ENCODE measurements around the gene LGALS7.
A peak's percentile ranks its signal among the peaks of the same experiment; 100 is the strongest.

The LGALS7 gene

DNA sequence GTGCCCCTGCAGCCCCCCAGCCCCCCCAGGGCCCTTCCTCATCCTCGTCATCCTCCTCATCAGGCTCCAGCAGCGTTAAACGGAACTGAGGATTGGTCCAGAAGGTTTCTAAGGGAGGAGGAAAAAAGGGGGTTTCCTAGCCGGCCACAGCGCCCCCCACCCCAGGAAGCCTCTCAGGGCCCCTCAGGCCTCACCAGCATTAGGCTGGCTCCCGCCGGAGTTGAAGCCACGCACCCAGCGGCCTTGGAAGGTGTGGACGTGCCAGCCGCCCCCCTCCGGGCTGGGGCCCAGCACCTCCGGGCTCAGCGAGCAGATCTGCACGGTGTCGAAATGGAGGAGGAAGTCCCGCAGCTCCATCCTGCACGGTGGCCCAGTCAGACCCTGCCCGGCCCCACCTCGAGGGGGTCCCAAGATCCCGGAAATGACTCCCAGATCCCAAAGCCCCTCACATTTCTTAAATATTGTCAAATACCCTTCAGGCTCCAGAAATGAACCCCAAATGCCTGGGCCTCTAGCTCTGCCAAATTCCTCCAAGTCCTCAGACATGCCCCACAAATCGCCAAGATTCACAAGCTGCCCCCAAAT lies 35.9 kb downstream of the LGALS7 start:
- TF ChIP-seq, protein P1, sequence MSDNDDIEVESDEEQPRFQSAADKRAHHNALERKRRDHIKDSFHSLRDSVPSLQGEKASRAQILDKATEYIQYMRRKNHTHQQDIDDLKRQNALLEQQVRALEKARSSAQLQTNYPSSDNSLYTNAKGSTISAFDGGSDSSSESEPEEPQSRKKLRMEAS (IDR thresholded peaks at IDR 0.05) = no peak
- TF ChIP-seq, protein P2, sequence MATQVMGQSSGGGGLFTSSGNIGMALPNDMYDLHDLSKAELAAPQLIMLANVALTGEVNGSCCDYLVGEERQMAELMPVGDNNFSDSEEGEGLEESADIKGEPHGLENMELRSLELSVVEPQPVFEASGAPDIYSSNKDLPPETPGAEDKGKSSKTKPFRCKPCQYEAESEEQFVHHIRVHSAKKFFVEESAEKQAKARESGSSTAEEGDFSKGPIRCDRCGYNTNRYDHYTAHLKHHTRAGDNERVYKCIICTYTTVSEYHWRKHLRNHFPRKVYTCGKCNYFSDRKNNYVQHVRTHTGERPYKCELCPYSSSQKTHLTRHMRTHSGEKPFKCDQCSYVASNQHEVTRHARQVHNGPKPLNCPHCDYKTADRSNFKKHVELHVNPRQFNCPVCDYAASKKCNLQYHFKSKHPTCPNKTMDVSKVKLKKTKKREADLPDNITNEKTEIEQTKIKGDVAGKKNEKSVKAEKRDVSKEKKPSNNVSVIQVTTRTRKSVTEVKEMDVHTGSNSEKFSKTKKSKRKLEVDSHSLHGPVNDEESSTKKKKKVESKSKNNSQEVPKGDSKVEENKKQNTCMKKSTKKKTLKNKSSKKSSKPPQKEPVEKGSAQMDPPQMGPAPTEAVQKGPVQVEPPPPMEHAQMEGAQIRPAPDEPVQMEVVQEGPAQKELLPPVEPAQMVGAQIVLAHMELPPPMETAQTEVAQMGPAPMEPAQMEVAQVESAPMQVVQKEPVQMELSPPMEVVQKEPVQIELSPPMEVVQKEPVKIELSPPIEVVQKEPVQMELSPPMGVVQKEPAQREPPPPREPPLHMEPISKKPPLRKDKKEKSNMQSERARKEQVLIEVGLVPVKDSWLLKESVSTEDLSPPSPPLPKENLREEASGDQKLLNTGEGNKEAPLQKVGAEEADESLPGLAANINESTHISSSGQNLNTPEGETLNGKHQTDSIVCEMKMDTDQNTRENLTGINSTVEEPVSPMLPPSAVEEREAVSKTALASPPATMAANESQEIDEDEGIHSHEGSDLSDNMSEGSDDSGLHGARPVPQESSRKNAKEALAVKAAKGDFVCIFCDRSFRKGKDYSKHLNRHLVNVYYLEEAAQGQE (IDR thresholded peaks at IDR 0.05; ENCODE audit: low read depth) = no peak
- TF ChIP-seq EP300 (IDR thresholded peaks at IDR 0.05; ENCODE audit: borderline replicate concordance) (no peak), TCF12 (IDR thresholded peaks at IDR 0.05; ENCODE audit: low read depth) (no peak), TAF1 (IDR thresholded peaks at IDR 0.05; ENCODE audit: low read depth) (no peak), YY1 (IDR thresholded peaks at IDR 0.05; ENCODE audit: low read depth) (no peak), ZBTB7A (IDR thresholded peaks at IDR 0.05; ENCODE audit: low read depth) (no peak), NFIC (IDR thresholded peaks at IDR 0.05) (no peak)

DNA sequence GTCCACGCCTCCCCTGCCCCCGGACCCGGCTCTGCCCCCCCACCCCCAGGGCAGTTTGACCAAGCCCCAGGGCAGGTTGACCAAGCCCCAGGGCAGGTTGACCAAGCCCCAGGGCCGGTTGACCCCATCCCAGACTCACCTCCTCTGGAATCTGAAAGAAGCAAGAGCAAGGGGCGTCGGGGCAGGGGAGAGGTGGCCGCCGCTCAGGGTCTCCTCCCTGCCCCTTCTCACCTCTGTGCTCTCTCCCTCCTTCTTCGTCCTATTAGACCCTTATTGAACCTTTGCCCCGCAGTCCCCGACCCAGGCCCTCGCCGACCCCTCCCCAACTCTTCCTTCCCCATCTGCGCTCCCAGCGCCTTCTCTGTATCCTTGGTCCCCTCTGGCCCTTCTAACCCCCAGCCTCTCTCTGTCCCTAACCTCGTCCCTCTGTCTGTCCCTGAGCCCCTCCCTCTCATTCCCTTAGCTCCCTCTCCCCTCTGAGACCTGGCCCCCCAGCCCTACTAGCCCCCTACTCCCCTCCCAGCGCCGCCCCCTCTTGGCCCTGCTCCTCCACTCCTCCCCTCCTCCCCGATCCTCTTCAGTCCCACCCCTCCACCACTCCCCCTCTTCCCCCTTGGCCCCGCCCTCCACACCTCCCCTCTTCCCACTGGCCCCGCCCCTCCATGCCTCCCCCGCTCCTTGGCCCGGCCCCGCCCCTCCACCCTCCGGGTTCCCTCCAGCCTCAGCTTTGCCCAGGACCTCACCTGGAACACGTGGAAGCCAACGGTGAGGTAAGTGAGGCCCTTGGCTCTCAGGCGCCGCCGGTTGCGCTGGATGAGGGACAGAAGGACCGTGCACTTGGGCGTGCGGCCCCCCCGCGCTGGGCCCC lies 36.7 kb downstream of the LGALS7 start:
- TF ChIP-seq RAD21 (IDR thresholded peaks at IDR 0.05; ENCODE audit: low read depth) (no peak), EGR1 (IDR thresholded peaks at IDR 0.05) (0 out of 2 replicates have a peak, but pooled peaks have one; percentile 14), EP300 (IDR thresholded peaks at IDR 0.05; ENCODE audit: borderline replicate concordance) (no peak)
- TF ChIP-seq, protein P1 (IDR thresholded peaks at IDR 0.05) = peak; percentile 87

GRCh38 chr19:38736036-38736412 lies 37.3 kb downstream of the LGALS7 start:
- no peak for TF ChIP-seq TAF1 (IDR thresholded peaks at IDR 0.05; ENCODE audit: low read depth)
- TF ChIP-seq EGR1 (IDR thresholded peaks at IDR 0.05) = peak; percentile 63; the same call in 1 of the 2 replicates
- no peak for TF ChIP-seq YY1 (IDR thresholded peaks at IDR 0.05; ENCODE audit: low read depth)
- no peak for TF ChIP-seq TCF12 (IDR thresholded peaks at IDR 0.05; ENCODE audit: low read depth)
- peak; percentile 96 for TF ChIP-seq ZBTB7A (IDR thresholded peaks at IDR 0.05; ENCODE audit: low read depth)
- TF ChIP-seq CEBPB (IDR thresholded peaks at IDR 0.05) = no peak
- no peak for TF ChIP-seq NFIC (IDR thresholded peaks at IDR 0.05)
- TF ChIP-seq EP300 (IDR thresholded peaks at IDR 0.05; ENCODE audit: borderline replicate concordance) = no peak
- TF ChIP-seq, protein P1 (IDR thresholded peaks at IDR 0.05) = peak; percentile 42; the same call in 1 of the 2 replicates
- no peak for TF ChIP-seq CREB1 (IDR thresholded peaks at IDR 0.05; ENCODE audit: low read depth)
- peak; percentile 11; the same call in 1 of the 2 replicates for TF ChIP-seq RAD21 (IDR thresholded peaks at IDR 0.05; ENCODE audit: low read depth)

GRCh38 chr19:38735257-38735686 lies 38.0 kb downstream of the LGALS7 start:
- TF ChIP-seq ZBTB7A (IDR thresholded peaks at IDR 0.05; ENCODE audit: low read depth) (peak; percentile 87), USF1 (IDR thresholded peaks at IDR 0.05) (no peak), RAD21 (IDR thresholded peaks at IDR 0.05; ENCODE audit: low read depth) (0 out of 2 replicates have a peak, but pooled peaks have one; percentile 6), NFIC (IDR thresholded peaks at IDR 0.05) (no peak)

DNA sequence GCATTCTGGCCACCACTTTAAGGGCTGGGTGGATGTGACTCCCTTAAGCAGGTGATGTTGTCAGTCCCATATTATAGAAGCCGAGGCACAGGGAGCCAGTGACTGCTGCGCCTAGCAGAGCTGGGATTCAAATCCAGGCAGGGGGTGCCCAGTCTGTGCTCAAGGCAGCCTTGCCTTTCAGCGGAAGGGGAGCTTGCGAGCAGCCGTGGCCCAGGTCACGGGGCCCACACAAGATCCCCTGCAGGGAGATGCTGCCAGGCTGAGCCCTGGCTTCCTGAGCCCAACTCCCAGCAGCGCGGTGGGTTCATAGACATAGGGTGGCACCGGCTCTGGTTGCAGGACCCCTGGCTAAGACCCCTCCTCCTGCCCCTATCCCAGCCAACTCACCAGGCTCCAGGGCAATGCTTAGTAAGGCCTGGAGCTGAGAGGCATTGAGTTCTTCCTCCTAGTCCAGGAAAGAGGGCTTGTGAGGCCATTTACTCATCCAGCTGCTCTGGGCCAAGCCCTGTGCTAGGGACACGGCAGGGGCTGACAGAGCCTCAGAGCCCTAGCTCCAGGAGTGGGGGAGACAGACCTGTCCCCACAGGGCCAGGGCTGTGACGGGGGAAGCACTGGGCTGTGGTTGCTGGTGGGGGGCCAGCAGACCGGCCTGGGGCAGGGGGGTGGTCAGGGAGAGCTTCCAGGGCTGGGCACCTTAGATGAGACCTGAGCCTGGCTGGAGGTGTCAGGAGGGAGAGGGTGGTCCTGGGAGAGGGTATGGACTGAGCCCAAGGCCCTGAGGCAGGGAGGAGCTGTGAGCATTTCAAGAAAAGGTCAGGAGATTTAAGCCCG lies 38.7 kb downstream of the LGALS7 start:
- TF ChIP-seq YY1 (IDR thresholded peaks at IDR 0.05; ENCODE audit: low read depth) = no peak
- no peak for TF ChIP-seq CEBPB (IDR thresholded peaks at IDR 0.05)
- TF ChIP-seq NFIC (IDR thresholded peaks at IDR 0.05) = no peak
- no peak for TF ChIP-seq TEAD4 (IDR thresholded peaks at IDR 0.05)
- no peak for TF ChIP-seq TCF12 (IDR thresholded peaks at IDR 0.05; ENCODE audit: low read depth)
- TF ChIP-seq TAF1 (IDR thresholded peaks at IDR 0.05; ENCODE audit: low read depth) = no peak
- no peak for TF ChIP-seq CREB1 (IDR thresholded peaks at IDR 0.05; ENCODE audit: low read depth)
- no peak for TF ChIP-seq FOXM1 (IDR thresholded peaks at IDR 0.05; ENCODE audit: borderline replicate concordance, low read depth)
- no peak for TF ChIP-seq RAD21 (IDR thresholded peaks at IDR 0.05; ENCODE audit: low read depth)
- TF ChIP-seq EP300 (IDR thresholded peaks at IDR 0.05; ENCODE audit: borderline replicate concordance) = no peak
- TF ChIP-seq USF1 (IDR thresholded peaks at IDR 0.05) = no peak
- TF ChIP-seq, protein P1 (IDR thresholded peaks at IDR 0.05) = no peak
- TF ChIP-seq ZBTB7A (IDR thresholded peaks at IDR 0.05; ENCODE audit: low read depth) = no peak

DNA sequence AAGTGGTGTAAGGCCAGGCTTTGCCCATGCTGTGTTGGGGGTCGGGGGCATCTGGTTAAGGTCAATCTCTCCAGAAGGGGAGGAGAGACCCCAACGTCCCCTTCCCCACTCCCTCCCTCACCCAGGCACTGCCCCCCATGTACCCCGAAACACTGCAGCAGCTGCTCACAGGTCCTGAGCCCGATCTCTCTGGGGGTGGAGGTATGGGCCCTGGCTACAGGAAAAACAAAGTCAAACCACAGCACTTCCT lies 39.2 kb downstream of the LGALS7 start:
- TF ChIP-seq ZBTB7A (IDR thresholded peaks at IDR 0.05; ENCODE audit: low read depth) = no peak
- TF ChIP-seq EP300 (IDR thresholded peaks at IDR 0.05; ENCODE audit: borderline replicate concordance) = no peak
- TF ChIP-seq TEAD4 (IDR thresholded peaks at IDR 0.05) = no peak
- TF ChIP-seq, protein P1 (IDR thresholded peaks at IDR 0.05) = no peak
- TF ChIP-seq EGR1 (IDR thresholded peaks at IDR 0.05) = no peak
- TF ChIP-seq, protein P2 (IDR thresholded peaks at IDR 0.05; ENCODE audit: low read depth) = no peak
- TF ChIP-seq NFIC (IDR thresholded peaks at IDR 0.05) = no peak
- TF ChIP-seq TCF12 (IDR thresholded peaks at IDR 0.05; ENCODE audit: low read depth) = no peak
- no peak for TF ChIP-seq FOXM1 (IDR thresholded peaks at IDR 0.05; ENCODE audit: borderline replicate concordance, low read depth)
- TF ChIP-seq RAD21 (IDR thresholded peaks at IDR 0.05; ENCODE audit: low read depth) = no peak
- TF ChIP-seq USF1 (IDR thresholded peaks at IDR 0.05) = no peak
- no peak for TF ChIP-seq CEBPB (IDR thresholded peaks at IDR 0.05)
- TF ChIP-seq CREB1 (IDR thresholded peaks at IDR 0.05; ENCODE audit: low read depth) = no peak
- no peak for TF ChIP-seq YY1 (IDR thresholded peaks at IDR 0.05; ENCODE audit: low read depth)
- TF ChIP-seq TAF1 (IDR thresholded peaks at IDR 0.05; ENCODE audit: low read depth) = no peak
